Subcutaneous abdominal adipose tissue (tissue), 5 donors: ENCODE data around the gene FSCN2.

Source experiments
- H3K27ac ChIP-seq: one replicate; pipeline ENCODE4 v1.7.0; 2013; ENCODE audit warnings: low read depth, mild to moderate bottlenecking, inconsistent platforms, low read length, moderate library complexity
- H3K27me3 ChIP-seq, 5 donors: one replicate each; pipeline ENCODE4 v1.7.0; 2013; ENCODE audit warnings: low read length in 5 of 5, inconsistent platforms in 1 of 5; ENCODE audit not compliant: control insufficient read depth in 5 of 5, insufficient read depth in 4 of 5
- H3K36me3 ChIP-seq, 5 donors: one replicate each; pipeline ENCODE4 v1.7.0; 2013; ENCODE audit warnings: low read length in 5 of 5; ENCODE audit not compliant: control insufficient read depth in 5 of 5, insufficient read depth in 5 of 5
- H3K4me1 ChIP-seq, 5 donors: one replicate each; pipeline ENCODE4 v1.7.0; 2013; ENCODE audit warnings: low read length in 5 of 5, mild to moderate bottlenecking in 3 of 5, moderate library complexity in 1 of 5; ENCODE audit not compliant: control insufficient read depth in 5 of 5, insufficient read depth in 5 of 5
- H3K4me3 ChIP-seq, 5 donors: one replicate each; pipeline ENCODE4 v1.7.0; 2013; ENCODE audit warnings: low read length in 5 of 5, low read depth in 1 of 5
- H3K9ac ChIP-seq, 5 donors: one replicate each; pipeline ENCODE4 v1.7.0; 2013; ENCODE audit warnings: low read length in 5 of 5, mild to moderate bottlenecking in 4 of 5, moderate library complexity in 3 of 5
- H3K9me3 ChIP-seq, 5 donors: one replicate each; pipeline ENCODE4 v1.7.0; 2013; ENCODE audit warnings: low read length in 5 of 5; ENCODE audit not compliant: control insufficient read depth in 5 of 5
- donor health status: healthy.
- donor health status: healthy.
- donor health status: healthy.
- donor health status: healthy.
- donor health status: healthy.

Gene FSCN2

DNA sequence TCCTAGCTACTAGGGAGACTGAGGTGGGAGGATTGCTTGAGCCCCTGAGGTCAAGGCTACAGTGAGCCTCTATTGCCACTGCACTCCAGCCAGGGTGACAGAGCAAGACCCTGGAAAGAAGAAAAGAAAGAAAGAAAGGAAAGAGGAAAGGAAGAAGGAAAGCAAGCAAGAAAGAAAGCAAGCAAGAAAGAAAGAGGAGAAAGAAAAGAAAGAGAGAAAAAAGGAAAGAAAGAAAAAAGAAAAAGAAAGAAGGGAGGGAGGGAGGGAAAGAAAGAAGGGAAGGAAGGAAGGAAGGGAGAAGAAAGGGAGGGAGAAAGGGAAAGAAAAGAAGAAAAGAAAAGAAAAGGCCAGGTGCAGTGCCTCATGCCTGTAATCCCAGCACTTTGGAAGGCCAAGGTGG is 24.6 kb upstream of the FSCN2 start:
- Histone ChIP-seq H3K36me3 (peaks cover 0 to 1% (median under 1%) of the 10 kb centered on the region in 5 donors), H3K27me3 (peaks cover 0 to 9% (median 2%) of the 10 kb centered on the region in 5 donors), H3K4me3 (no peak overlapping the region), H3K27ac (no peak overlapping the region), H3K4me1 (peaks cover 0 to 14% (median 3%) of the 10 kb centered on the region in 5 donors), H3K9ac (no peak overlapping the region), H3K9me3 (no peaks in the 10 kb centered on the region)

DNA sequence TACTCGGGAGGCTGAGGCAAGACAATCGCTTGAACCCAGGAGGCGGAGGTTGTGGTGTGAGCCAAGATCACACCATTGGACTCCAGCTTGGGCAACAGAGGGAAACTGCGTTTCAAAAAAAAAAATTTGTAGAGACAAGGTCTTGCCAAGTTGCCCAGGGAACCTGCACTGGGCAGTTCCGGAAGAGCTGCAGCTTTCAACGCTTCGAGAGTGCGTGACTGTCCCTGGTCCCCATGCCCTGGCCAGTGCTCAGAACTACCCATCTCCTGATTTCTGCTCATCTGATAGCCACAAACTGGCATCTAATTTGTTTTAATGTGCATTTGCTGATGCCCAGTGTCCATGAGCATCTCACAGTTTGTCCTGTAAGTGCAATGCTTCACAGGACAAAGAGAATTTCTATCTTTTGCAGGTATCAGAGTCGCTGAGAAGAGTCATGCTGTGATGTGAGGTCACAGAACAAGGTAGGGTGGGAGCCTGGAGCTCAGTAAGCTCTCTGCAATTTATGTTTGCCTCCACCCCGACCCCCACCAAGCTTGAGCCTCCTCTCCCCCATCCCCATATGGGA is 19.5 kb upstream of the FSCN2 start:
- H3K36me3 ChIP-seq, result peaks cover 0 to 32% (median 30%) of the 10 kb centered on the region in 5 donors
- peak overlapping the region in 4 of 5 donors; percentile 88 to 95 (median 91) for H3K4me3 ChIP-seq
- no peaks in the 10 kb centered on the region for H3K27me3 ChIP-seq
- no peak overlapping the region for H3K9ac ChIP-seq
- no peaks in the 10 kb centered on the region for H3K9me3 ChIP-seq
- H3K4me1 ChIP-seq, result peaks cover 10 to 45% (median 44%) of the 10 kb centered on the region in 5 donors
- peak overlapping the region; percentile 54 for H3K27ac ChIP-seq

DNA sequence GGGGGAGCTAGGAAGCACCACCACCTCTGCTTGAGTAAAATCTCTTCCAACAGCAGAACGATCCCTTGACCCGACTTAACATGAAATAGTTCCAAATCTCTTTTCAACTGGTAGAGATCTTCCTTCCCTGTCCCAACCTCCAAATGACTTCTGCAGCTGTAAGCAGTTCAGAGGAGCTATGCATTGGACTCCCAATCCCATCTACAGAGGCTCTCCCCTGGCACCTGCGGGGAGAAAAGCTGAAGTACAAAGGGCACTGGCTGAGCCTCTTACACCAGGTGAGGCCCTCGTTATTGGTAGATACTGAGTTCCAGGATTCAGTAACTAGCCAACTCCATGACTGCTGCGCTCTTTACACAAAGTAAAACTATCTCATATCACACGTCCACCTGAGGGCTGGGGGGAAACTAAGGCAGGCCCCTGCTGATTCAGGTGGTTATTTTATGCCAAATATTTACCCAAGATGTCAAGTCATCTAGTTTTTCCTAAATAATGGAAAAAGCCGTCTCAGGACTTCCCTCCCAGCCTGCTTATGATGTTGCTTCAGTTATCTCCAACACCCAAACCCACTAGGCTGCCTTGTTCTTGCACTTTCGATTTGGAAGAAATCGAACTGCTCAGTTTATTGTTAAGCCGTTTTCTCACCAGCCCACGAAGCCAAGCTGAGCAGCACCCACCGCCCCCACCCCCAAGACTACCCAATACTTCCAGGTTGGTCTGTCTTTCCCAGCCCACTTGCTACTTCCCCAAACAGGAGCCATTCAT is 18.8 kb upstream of the FSCN2 start:
- peak overlapping the region; percentile 54 for H3K27ac ChIP-seq
- H3K27me3 ChIP-seq, result no peaks in the 10 kb centered on the region
- peaks cover 10 to 52% (median 50%) of the 10 kb centered on the region in 5 donors for H3K4me1 ChIP-seq

DNA sequence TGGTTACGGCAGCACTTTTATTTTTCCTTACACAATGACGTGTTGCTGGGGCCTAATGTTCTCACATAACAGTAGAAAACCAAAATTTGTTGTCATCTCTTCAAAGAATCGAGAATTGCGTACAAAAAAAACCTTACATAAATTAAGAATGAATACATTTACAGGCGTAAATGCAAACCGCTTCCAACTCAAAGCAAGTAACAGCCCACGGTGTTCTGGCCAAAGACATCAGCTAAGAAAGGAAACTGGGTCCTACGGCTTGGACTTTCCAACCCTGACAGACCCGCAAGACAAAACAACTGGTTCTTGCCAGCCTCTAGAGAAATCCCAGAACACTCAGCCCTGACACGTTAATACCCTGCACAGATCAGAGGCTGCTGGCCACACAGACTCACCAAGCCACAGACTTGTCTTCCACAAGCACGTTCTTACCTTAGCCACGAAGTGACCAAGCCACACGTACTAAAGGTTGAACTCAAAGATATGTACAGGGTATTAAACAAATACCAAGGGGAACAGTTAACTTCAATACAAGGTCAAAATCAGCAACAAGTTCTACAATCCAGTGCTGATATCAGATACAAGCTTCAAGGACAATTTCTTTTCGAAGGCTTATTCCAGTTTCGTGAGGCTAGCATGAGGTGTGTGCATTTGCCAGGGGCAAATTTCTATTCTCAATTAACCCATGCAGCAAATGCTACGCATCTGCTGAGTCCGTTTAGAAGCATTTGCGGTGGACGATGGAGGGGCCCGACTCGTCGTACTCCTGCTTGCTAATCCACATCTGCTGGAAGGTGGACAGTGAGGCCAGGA is 18.0 kb upstream of the FSCN2 start:
- H3K27me3 ChIP-seq, result no peaks in the 10 kb centered on the region
- peak overlapping the region; percentile 88 to 96 (median 92) for H3K4me3 ChIP-seq
- peaks cover 10 to 55% (median 52%) of the 10 kb centered on the region in 5 donors for H3K4me1 ChIP-seq
- peak overlapping the region; percentile 54 for H3K27ac ChIP-seq
- peaks cover 0 to 32% (median 30%) of the 10 kb centered on the region in 5 donors for H3K36me3 ChIP-seq
- H3K9me3 ChIP-seq, result no peaks in the 10 kb centered on the region
- peak overlapping the region; percentile 40 to 89 (median 68) for H3K9ac ChIP-seq

More for the DNA sequence above, 18.8 kb upstream of the FSCN2 start:
- peak overlapping the region in 4 of 5 donors; percentile 4 to 89 (median 48) for H3K9ac ChIP-seq
- H3K4me3 ChIP-seq, result peak overlapping the region; percentile 49 to 95 (median 90)
- H3K9me3 ChIP-seq, result no peaks in the 10 kb centered on the region
- H3K36me3 ChIP-seq, result peaks cover 0 to 32% (median 30%) of the 10 kb centered on the region in 5 donors

- Histone ChIP-seq H3K9me3 (no peaks in the 10 kb centered on the region), H3K27ac (peak overlapping the region; percentile 54), H3K27me3 (no peaks in the 10 kb centered on the region), H3K4me3 (peak overlapping the region; percentile 88 to 96 (median 92)), H3K36me3 (peaks cover 0 to 32% (median 30%) of the 10 kb centered on the region in 5 donors), H3K4me1 (peaks cover 10 to 63% (median 58%) of the 10 kb centered on the region in 5 donors), H3K9ac (peak overlapping the region; percentile 62 to 89 (median 70))
Observed at GRCh38 chr17:81510785-81511553, 17.2 kb upstream of the FSCN2 start.

GRCh38 chr17:81511554-81511803 is 16.7 kb upstream of the FSCN2 start:
- Histone ChIP-seq H3K27ac (peak overlapping the region; percentile 48), H3K36me3 (peaks cover 0 to 32% (median 30%) of the 10 kb centered on the region in 5 donors), H3K9ac (peak overlapping the region; percentile 62 to 89 (median 70)), H3K27me3 (no peaks in the 10 kb centered on the region), H3K4me1 (peaks cover 10 to 68% (median 61%) of the 10 kb centered on the region in 5 donors), H3K4me3 (peak overlapping the region; percentile 88 to 96 (median 92)), H3K9me3 (no peaks in the 10 kb centered on the region)

DNA sequence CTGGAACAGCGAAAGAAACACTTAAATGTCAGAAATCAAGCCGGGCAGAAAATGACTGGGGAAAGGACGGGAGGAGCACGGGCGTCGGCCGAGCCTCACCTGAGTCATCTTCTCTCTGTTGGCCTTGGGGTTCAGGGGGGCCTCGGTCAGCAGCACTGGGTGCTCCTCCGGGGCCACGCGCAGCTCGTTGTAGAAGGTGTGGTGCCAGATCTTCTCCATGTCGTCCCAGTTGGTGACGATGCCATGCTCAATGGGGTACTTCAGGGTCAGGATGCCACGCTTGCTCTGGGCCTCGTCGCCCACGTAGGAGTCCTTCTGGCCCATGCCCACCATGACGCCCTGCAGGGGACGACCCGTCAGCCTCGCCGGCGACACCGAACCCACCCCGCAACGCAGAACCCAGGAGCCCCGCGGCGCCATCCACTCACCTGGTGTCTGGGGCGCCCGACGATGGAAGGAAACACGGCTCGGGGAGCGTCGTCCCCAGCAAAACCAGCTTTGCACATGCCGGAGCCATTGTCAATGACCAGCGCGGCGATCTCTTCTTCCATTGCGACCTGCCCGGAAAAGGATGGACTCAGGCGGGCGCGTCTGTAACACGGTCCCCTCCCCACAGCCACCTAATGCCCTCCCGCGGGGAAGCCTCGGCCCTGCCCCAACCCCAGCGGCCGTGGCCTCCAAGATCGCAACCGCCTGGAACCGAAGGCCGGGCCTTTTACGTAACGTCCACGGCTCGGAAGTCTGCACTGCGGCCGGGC is 16.2 kb upstream of the FSCN2 start:
- no peaks in the 10 kb centered on the region for H3K9me3 ChIP-seq
- peak overlapping the region; percentile 48 for H3K27ac ChIP-seq
- peak overlapping the region; percentile 88 to 96 (median 92) for H3K4me3 ChIP-seq
- H3K36me3 ChIP-seq, result peaks cover 0 to 32% (median 30%) of the 10 kb centered on the region in 5 donors
- H3K9ac ChIP-seq, result peak overlapping the region; percentile 62 to 89 (median 70)
- peaks cover 10 to 72% (median 65%) of the 10 kb centered on the region in 5 donors for H3K4me1 ChIP-seq
- no peaks in the 10 kb centered on the region for H3K27me3 ChIP-seq

GRCh38 chr17:81512562-81513371 is 15.4 kb upstream of the FSCN2 start, which contains the start of gene ACTG1:
TSS of gene ACTG1 (minus strand) at chr17:81512799. CDS start at chr17:81512354, 445 bp downstream.
- no peaks in the 10 kb centered on the region for H3K9me3 ChIP-seq
- peak within 1 kb of the TSS; percentile 68 to 89 (median 84) for H3K9ac ChIP-seq
- H3K27me3 ChIP-seq, result peaks cover 0 to 1% (median 0%) of the 10 kb centered on the region in 5 donors
- peak within 1 kb of the TSS; percentile 94 for H3K27ac ChIP-seq
- peaks cover 10 to 77% (median 70%) of the 10 kb centered on the region in 5 donors for H3K4me1 ChIP-seq
- peak within 1 kb of the TSS; percentile 88 to 96 (median 92) for H3K4me3 ChIP-seq
- peaks cover 0 to 32% (median 30%) of the 10 kb centered on the region in 5 donors for H3K36me3 ChIP-seq
